ENCODE measurements around the gene SMG9. TPM values are rescaled to one million over a fixed set of nuclear protein-coding genes. Genes with fewer than 3 reads are reported as not detected.

The SMG9 gene
- total RNA-seq, 1 experiment from 2014 or later = 49.9 TPM

- peaks cover 3% of the 10 kb centered on the region; the same call in 1 of the 2 replicates for H3K36me3 ChIP-seq (ENCODE audit: control insufficient read depth, insufficient read depth, low read length)
These were observed 19.7 kb downstream of the SMG9 start for GRCh38 chr19:43735013-43735412.

GRCh38 chr19:43731846-43732245, 22.9 kb downstream of the SMG9 start:
- no peak overlapping the region for H3K27ac ChIP-seq (ENCODE audit: low read length)
- no peaks in the 10 kb centered on the region for H3K27me3 ChIP-seq (ENCODE audit: control insufficient read depth, insufficient read depth, low read length)
- BruUV-seq (replicated peaks) = no TSS peak
- in situ Hi-C loops (cut with HindIII; ENCODE audit: low pct_unique_long_range_greater_than_20kb, low sequenced_read_pairs) (no loop called here), intact Hi-C loops (cut with micrococcal nuclease; ENCODE audit: unreplicated experiment) (no loop called here)
- no peak overlapping the region for H3K4me3 ChIP-seq (ENCODE audit: low read depth in 2 of 2, low read length in 2 of 2)
- CTCF ChIA-PET = no interaction called here
- ATAC-seq (no peak), DNase-seq (ENCODE audit: low read depth, low spot score) (no peak)
- H3K4me1 ChIP-seq (ENCODE audit: control insufficient read depth, insufficient read depth, low read length) = no peaks in the 10 kb centered on the region
- POLR2A ChIA-PET = no interaction called here
- TF ChIP-seq CTCF (IDR thresholded peaks at IDR 0.05) = no peak
- TF ChIP-seq REST (IDR thresholded peaks at IDR 0.05; ENCODE audit: insufficient read depth in 1 of 2, low read depth in 2 of 2, low read length in 1 of 2) = no peak
- TF ChIP-seq SIN3A (IDR thresholded peaks at IDR 0.05; ENCODE audit: borderline replicate concordance, insufficient read depth, low read depth, low read length) = no peak
- no peak for TF ChIP-seq POLR2AphosphoS5 (IDR thresholded peaks at IDR 0.05; ENCODE audit: low read depth, low read length)
- TF ChIP-seq TCF7L2 (IDR thresholded peaks at IDR 0.05; ENCODE audit: low read depth, low read length) = no peak
- H3K36me3 ChIP-seq (ENCODE audit: control insufficient read depth, insufficient read depth, low read length) = peaks cover 2% of the 10 kb centered on the region; the same call in 1 of the 2 replicates
- no peaks in the 10 kb centered on the region for H3K9me3 ChIP-seq (ENCODE audit: control insufficient read depth, insufficient read depth, low read depth, low read length)

More at GRCh38 chr19:43735013-43735412, 19.7 kb downstream of the SMG9 start:
- no peak for ATAC-seq
- Histone ChIP-seq H3K4me1 (ENCODE audit: control insufficient read depth, insufficient read depth, low read length) (no peaks in the 10 kb centered on the region), H3K9me3 (ENCODE audit: control insufficient read depth, insufficient read depth, low read depth, low read length) (no peaks in the 10 kb centered on the region), H3K4me3 (ENCODE audit: low read depth in 2 of 2, low read length in 2 of 2) (no peak overlapping the region), H3K27ac (ENCODE audit: low read length) (no peak overlapping the region), H3K27me3 (ENCODE audit: control insufficient read depth, insufficient read depth, low read length) (no peaks in the 10 kb centered on the region)
- DNase-seq (ENCODE audit: low read depth, low spot score) = no peak
- BruUV-seq (replicated peaks) = no TSS peak
- intact Hi-C loops (cut with micrococcal nuclease; ENCODE audit: unreplicated experiment) = no loop called here
- no peak for TF ChIP-seq SIN3A (IDR thresholded peaks at IDR 0.05; ENCODE audit: borderline replicate concordance, insufficient read depth, low read depth, low read length)
- TF ChIP-seq CTCF (IDR thresholded peaks at IDR 0.05) = no peak
- no peak for TF ChIP-seq TCF7L2 (IDR thresholded peaks at IDR 0.05; ENCODE audit: low read depth, low read length)
- TF ChIP-seq REST (IDR thresholded peaks at IDR 0.05; ENCODE audit: insufficient read depth in 1 of 2, low read depth in 2 of 2, low read length in 1 of 2) = no peak
- no peak for TF ChIP-seq POLR2AphosphoS5 (IDR thresholded peaks at IDR 0.05; ENCODE audit: low read depth, low read length)
- in situ Hi-C loops (cut with HindIII; ENCODE audit: low pct_unique_long_range_greater_than_20kb, low sequenced_read_pairs) = no loop called here
- POLR2A ChIA-PET = no interaction called here
- CTCF ChIA-PET = no interaction called here
